HUES64 (cell line): ENCODE measurements around the gene EVI2A.

Source experiments
- H3K27ac ChIP-seq: 2 replicates; pipeline ENCODE4 v1.7.0; 2013; ENCODE audit warnings: low read depth, low read length, inconsistent platforms
- H3K27me3 ChIP-seq: 2 replicates; pipeline ENCODE4 v1.6.1; 2013; ENCODE audit warnings: mild to moderate bottlenecking, low read length; ENCODE audit not compliant: insufficient read depth
- H3K36me3 ChIP-seq: 2 replicates; pipeline ENCODE4 v1.6.1; 2013; ENCODE audit warnings: mild to moderate bottlenecking, low read length; ENCODE audit not compliant: insufficient read depth
- H3K4me1 ChIP-seq: 2 replicates; pipeline ENCODE4 v1.6.1; 2013; ENCODE audit warnings: mild to moderate bottlenecking, low read length, moderate library complexity; ENCODE audit not compliant: insufficient read depth
- H3K4me3 ChIP-seq: 2 replicates; pipeline ENCODE4 v1.5.1; 2013; ENCODE audit warnings: mild to moderate bottlenecking, low read length, moderate library complexity
- H3K9ac ChIP-seq: 2 replicates; pipeline ENCODE4 v1.6.1; 2013; ENCODE audit warnings: mild to moderate bottlenecking, low read depth, low read length
- H3K9me3 ChIP-seq: 2 replicates; pipeline ENCODE4 v1.6.1; 2013; ENCODE audit warnings: low read depth, low read length; ENCODE audit not compliant: insufficient read depth
- WGBS: fragments of 150-250, 120-280 bp; methylation state at CpG from one replicate; pipeline ENCODE4 v1.1.7; 2013; ENCODE audit warnings: missing lambda C conversion rate; 5-methylcytosine and 5-hydroxymethylcytosine counted together

EVI2A gene

DNA sequence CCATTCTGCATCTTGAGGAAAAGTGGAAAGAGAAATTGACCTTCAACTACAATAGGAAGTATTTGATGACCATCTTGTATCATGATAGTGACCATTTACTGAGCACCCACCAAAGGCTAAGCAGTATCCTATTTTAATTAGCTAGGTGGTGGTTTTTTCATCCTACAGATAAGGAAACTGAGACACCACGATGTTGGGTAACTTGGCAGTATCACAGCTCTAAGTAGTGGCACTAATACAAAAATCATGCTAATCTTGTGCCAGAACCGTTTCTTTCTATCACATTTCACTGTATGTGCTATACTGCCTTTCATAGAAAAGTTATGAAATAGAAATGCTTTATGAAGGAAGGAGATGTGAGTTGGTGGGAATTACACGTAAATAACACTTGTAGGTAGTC, 9.9 kb downstream of the EVI2A start:
- Histone ChIP-seq H3K9me3 (no peaks in the 10 kb centered on the region), H3K27ac (no peak overlapping the region), H3K36me3 (no peaks in the 10 kb centered on the region), H3K4me1 (peaks cover 4% of the 10 kb centered on the region; the same call in 1 of the 2 replicates), H3K9ac (no peak overlapping the region), H3K27me3 (no peaks in the 10 kb centered on the region), H3K4me3 (no peak overlapping the region)
- 100% methylated on average over 3 of the region's 3 CpGs for WGBS

DNA sequence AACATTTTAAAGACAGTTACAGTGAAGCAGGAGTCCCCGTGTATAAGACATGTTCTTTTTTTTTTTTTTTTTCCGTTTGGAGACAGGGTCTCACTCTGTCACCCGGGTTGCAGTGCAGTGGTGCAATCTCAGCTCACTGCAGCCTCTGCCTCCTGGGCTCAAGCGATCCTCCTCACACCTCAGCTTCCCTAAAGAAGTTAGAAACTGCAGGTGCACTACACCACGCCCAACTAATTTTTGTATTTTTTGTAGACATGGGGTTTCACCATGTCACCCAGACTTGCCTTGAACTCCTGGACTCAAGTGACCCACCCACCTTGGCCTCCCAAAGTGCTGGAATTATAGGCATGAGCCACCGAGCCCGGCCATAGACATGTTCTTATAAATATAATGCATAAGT, 10.5 kb downstream of the EVI2A start:
- Histone ChIP-seq H3K4me1 (peaks cover 4% of the 10 kb centered on the region; the same call in 1 of the 2 replicates), H3K4me3 (no peak overlapping the region), H3K27me3 (no peaks in the 10 kb centered on the region), H3K27ac (no peak overlapping the region), H3K9me3 (no peaks in the 10 kb centered on the region), H3K36me3 (no peaks in the 10 kb centered on the region), H3K9ac (no peak overlapping the region)
- WGBS = 92% methylated on average over 7 of the region's 7 CpGs

DNA sequence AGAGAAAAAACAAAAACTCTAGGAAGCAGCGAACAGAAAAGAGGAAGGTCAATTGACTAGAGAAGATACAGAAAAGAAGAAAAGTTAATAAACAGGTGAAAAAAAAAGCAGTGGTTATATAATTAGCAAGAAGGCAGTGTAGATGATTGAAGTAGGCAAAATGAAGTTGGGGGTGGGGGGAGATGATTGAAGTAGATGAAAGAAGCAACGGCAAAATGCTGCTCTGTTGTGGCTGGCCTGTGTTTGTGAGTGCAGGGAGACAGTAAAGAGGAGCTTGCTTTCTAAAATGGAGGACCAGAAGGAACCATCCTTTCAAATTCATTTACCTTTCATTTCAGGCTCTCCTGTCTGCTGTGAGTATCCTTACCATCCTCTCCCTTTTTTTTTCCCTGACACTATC, 11.2 kb downstream of the EVI2A start:
- Histone ChIP-seq H3K36me3 (no peaks in the 10 kb centered on the region), H3K27ac (no peak overlapping the region), H3K4me3 (no peak overlapping the region), H3K27me3 (no peaks in the 10 kb centered on the region), H3K9ac (no peak overlapping the region), H3K9me3 (no peaks in the 10 kb centered on the region), H3K4me1 (peaks cover 4% of the 10 kb centered on the region; the same call in 1 of the 2 replicates)
- 75% methylated on average over 2 of the region's 2 CpGs for WGBS

DNA sequence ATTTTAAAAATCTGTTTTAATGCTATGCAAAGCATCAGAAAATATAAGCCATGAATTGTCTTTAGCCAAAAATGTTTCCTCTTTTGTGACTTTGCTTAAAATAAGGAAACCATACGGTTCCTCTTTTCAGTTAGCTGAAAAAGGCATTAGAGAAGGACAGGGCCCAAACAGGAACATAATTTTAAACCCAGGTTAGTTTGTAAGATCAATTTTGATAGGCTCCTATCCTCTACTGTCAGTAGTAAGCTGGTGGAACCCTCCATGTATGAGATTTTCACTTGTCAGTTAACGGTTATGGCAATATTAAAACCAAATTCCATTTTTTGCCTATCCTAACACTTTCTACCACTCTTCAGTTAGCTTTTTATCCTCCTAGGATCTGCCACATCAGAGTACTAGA, 11.9 kb downstream of the EVI2A start:
- no peak overlapping the region for H3K27ac ChIP-seq
- no peaks in the 10 kb centered on the region for H3K9me3 ChIP-seq
- no peak overlapping the region for H3K9ac ChIP-seq
- H3K27me3 ChIP-seq = no peaks in the 10 kb centered on the region
- WGBS = 92% methylated on average over 2 of the region's 2 CpGs
- H3K4me1 ChIP-seq = peaks cover 4% of the 10 kb centered on the region; the same call in 1 of the 2 replicates
- no peaks in the 10 kb centered on the region for H3K36me3 ChIP-seq
- no peak overlapping the region for H3K4me3 ChIP-seq

DNA sequence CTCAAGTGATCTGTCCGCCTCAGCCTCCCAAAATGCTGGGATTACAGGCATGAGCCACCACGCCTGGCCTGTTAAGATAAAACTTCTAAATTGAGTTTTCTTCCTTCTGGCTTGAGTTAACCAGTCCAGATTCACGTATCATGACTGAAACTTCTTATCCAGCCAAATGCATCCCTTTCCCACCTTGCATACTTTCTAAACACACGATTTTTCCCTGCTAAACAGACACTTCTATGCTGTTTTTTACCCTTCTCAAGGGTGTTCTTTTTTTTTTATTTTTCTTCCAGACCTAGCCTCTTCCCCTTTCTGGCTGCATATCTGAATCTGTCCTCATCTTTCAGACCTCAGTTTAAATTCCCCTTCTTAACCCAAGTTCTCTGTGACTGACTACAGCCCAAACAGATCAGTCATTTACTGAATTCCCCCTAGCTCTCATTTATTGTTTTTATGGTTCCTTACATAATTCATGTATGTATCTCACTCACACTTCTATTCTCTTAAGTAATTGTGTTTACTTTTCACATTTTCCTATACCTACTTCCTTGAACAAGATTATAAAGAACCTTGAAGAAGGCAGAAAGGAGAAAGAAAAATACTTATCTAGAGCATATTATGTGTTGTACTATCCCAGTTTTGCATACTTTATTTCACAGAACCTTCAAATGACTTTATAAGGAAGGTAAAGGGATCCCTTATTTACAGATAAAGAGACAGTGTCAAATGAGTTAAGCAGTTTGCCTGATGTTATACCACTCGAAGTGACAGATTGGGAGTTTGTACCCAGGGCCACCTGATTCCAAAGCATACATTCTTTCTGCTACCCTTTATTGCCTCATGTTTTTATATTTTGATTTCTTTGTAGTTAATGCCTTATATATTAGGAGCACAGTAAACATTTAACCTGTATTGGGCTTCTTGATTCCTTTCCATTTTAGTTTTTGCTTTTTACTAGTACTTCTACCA, 12.8 kb downstream of the EVI2A start:
- Histone ChIP-seq H3K9me3 (no peaks in the 10 kb centered on the region), H3K4me1 (peaks cover 4% of the 10 kb centered on the region; the same call in 1 of the 2 replicates), H3K9ac (no peak overlapping the region), H3K27me3 (no peaks in the 10 kb centered on the region), H3K27ac (no peak overlapping the region), H3K36me3 (no peaks in the 10 kb centered on the region), H3K4me3 (no peak overlapping the region)
- 92% methylated on average over 5 of the region's 5 CpGs for WGBS

DNA sequence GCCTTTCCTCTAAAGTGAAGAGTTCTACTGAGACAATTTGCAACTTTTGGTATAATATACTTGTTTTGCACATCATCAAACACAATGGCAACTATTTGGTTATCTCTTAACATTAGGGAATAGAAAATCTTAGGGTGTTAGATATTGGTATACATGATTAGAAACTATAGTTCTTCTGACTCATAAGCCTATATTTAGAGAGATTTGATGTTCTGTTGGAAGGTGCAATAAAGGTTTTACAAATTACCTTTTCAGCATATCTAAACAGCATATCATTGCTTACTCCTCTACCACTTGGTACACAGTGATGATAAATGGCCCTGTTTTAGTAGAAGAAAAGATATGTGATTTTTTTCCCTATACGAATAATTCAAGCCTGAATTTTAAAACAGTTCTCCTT, 13.8 kb downstream of the EVI2A start:
- Histone ChIP-seq H3K9me3 (no peaks in the 10 kb centered on the region), H3K9ac (no peak overlapping the region), H3K27me3 (no peaks in the 10 kb centered on the region), H3K27ac (no peak overlapping the region), H3K4me3 (no peak overlapping the region), H3K36me3 (no peaks in the 10 kb centered on the region), H3K4me1 (peaks cover 4% of the 10 kb centered on the region; the same call in 1 of the 2 replicates)
- no CpG with 5 or more reads among the region's 1 CpG for WGBS

DNA sequence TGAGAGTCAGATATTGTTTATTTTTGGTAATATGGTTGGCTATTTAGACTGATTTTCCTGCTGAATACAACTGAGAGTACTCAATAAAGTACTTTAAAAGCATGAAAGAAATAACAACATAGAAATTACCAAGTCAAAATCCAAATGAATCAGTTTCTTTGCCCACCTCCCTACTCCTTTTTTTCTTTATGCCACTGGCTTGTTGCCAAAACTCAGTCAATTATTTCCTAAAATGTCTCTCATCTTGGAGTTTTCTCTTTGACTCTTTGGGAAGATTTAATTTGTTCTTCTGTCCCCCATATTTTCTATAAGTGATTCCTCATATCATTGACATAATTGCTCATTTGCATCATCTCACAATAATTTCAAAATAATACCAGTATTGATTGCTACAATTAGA, 21.8 kb downstream of the EVI2A start:
- Histone ChIP-seq H3K9ac (no peak overlapping the region), H3K27ac (no peak overlapping the region), H3K36me3 (no peaks in the 10 kb centered on the region), H3K27me3 (no peaks in the 10 kb centered on the region), H3K9me3 (no peaks in the 10 kb centered on the region), H3K4me3 (no peak overlapping the region), H3K4me1 (peaks cover 12% of the 10 kb centered on the region; the same call in 1 of the 2 replicates)

DNA sequence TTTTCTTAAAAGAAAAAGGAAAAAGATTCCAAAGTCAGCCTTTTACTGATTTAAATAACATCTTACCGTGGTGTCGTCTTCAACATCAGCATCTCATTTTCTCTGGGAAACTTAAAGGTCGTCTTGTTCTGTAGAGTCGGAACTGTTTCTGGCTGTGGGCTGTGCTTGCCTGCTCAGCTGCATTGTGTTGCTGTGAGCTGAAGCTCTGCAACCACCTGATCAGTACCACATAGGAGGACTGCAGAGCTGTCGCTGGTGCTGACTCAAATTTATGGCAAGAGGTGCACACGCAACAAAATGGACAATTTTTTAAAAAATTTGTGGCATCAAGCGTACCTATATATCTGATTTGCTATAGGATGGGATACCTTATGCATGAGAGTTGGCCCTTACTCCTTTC, 24.3 kb downstream of the EVI2A start, which contains the start of gene OMG:
Gene OMG, minus strand, starts transcription at position 150 of the 400 bp plus-strand sequence. CDS start 908 bp downstream, outside the sequence.
- 88% methylated on average over 7 of the region's 7 CpGs for WGBS
- H3K9me3 ChIP-seq = no peaks in the 10 kb centered on the region
- H3K4me3 ChIP-seq = no peak within 1 kb of the TSS
- no peak within 1 kb of the TSS for H3K9ac ChIP-seq
- no peaks in the 10 kb centered on the region for H3K36me3 ChIP-seq
- peaks cover 12% of the 10 kb centered on the region; the same call in 1 of the 2 replicates for H3K4me1 ChIP-seq
- H3K27ac ChIP-seq = no peak within 1 kb of the TSS
- H3K27me3 ChIP-seq = no peaks in the 10 kb centered on the region

DNA sequence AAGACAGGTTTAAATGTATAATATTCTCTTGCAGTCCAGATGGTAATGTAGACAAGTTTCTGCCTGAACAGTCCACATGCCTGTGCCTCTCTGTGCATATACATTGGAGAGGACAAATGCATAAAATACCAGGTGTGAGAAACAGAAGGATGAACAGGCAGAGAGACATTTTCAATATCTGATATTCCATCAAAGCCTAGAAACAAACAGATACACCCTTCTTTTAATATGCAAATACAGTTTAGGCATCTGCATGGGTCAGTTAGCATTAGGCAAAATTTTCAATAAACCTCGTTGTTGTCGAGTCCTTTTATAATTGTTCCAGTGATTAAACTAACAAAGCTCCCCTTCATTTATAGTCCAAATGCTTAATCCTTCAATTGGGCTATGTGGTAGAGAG, 25.3 kb downstream of the EVI2A start:
- no peaks in the 10 kb centered on the region for H3K27me3 ChIP-seq
- no peak overlapping the region for H3K9ac ChIP-seq
- peaks cover 12% of the 10 kb centered on the region; the same call in 1 of the 2 replicates for H3K4me1 ChIP-seq
- H3K4me3 ChIP-seq = no peak overlapping the region
- H3K9me3 ChIP-seq = no peaks in the 10 kb centered on the region
- peaks cover 3% of the 10 kb centered on the region; the same call in 1 of the 2 replicates for H3K36me3 ChIP-seq
- WGBS = 100% methylated on average over 2 of the region's 2 CpGs
- no peak overlapping the region for H3K27ac ChIP-seq

DNA sequence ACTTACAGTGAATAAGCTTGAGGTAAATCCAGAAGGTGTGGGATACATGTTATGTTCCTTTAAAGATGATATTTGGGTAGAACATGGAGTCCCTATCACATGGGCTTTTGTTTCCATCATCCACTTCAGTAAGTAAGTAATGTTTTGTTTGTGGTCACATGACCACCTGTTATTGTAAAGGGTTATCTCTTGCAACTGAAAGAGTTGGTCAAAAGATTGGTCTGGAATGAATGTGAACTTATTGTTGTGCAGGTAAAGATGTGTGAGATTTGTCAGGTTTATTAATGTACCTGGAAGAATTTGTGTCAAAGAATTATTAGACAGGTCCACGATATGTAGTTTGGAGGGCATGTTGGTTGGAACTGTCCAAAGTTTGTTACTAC, 25.9 kb downstream of the EVI2A start:
- Histone ChIP-seq H3K9ac (no peak overlapping the region), H3K27ac (no peak overlapping the region), H3K36me3 (peaks cover 3% of the 10 kb centered on the region; the same call in 1 of the 2 replicates), H3K4me3 (no peak overlapping the region), H3K27me3 (no peaks in the 10 kb centered on the region), H3K4me1 (peaks cover 12% of the 10 kb centered on the region; the same call in 1 of the 2 replicates), H3K9me3 (no peaks in the 10 kb centered on the region)
- 98% methylated on average over 1 of the region's 1 CpG for WGBS

DNA sequence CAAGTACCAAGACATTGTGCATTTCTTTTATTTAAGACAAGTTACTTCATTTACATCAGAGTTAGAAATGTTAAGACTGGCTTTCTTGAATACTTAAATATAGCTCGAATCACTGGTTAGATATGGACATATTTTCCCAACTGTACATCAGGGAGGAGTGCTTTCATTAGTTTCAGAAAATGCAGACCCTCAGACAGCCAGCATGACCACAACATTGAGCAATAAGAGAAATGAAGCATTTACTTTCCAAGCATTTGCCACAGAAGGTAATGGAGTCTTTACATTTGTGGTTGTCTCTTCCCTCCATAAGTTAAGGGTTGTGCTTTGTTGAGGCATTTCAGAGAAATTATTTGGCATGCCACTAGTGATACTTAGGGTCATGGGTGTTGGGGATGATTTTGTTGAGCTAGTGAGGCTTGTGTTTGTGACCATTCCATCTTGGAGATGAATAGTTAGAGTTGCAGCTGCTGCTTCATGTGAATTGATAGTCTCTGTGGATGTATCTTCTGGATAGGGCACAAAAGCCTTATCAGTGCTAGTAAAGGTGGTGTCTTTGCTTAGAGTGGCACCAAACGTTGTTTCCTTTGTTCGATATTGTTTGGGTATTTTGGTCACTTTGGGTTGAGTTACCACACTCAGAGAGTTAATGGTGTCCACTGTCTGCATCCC, 26.5 kb downstream of the EVI2A start:
- Histone ChIP-seq H3K9me3 (no peaks in the 10 kb centered on the region), H3K4me3 (no peak overlapping the region), H3K27me3 (no peaks in the 10 kb centered on the region), H3K9ac (no peak overlapping the region), H3K27ac (no peak overlapping the region), H3K36me3 (peaks cover 3% of the 10 kb centered on the region; the same call in 1 of the 2 replicates), H3K4me1 (peaks cover 12% of the 10 kb centered on the region; the same call in 1 of the 2 replicates)
- 92% methylated on average over 3 of the region's 3 CpGs for WGBS
